Fibroblast of lung (primary cell): ENCODE data around the gene BLTP2. TPM values are rescaled to one million over a fixed set of nuclear protein-coding genes. Genes with fewer than 3 reads are reported as not detected.

ENCODE experiments used
- DNase-seq, 2 donors: peaks; one replicate each; pipeline versions ENCODE4 v3.0.0 to v3.0.0-alpha.2; 2010; ENCODE audit warnings: low read depth in 2 of 2
- H2AFZ ChIP-seq: 2 replicates; pipeline ENCODE4 v1.5.1; 2012; ENCODE audit warnings: low read length, control low read depth, inconsistent platforms
- H3K27ac ChIP-seq: 2 replicates; pipeline ENCODE4 v1.5.1; 2011; ENCODE audit warnings: low read length, control low read depth; ENCODE audit not compliant: insufficient read depth
- H3K27me3 ChIP-seq: 2 replicates; pipeline ENCODE4 v1.5.1; 2011; ENCODE audit warnings: mild to moderate bottlenecking, low read length; ENCODE audit not compliant: control insufficient read depth, insufficient read depth
- H3K36me3 ChIP-seq: 2 replicates; pipeline ENCODE4 v1.5.1; 2011; ENCODE audit warnings: low read length; ENCODE audit not compliant: control insufficient read depth, insufficient read depth
- H3K4me1 ChIP-seq: 2 replicates; pipeline ENCODE4 v1.5.1; 2011; ENCODE audit warnings: low read length; ENCODE audit not compliant: control insufficient read depth, insufficient read depth; ENCODE audit errors: extremely low read depth
- H3K4me2 ChIP-seq: 2 replicates; pipeline ENCODE4 v1.5.1; 2011; ENCODE audit warnings: low read length, control low read depth; ENCODE audit not compliant: insufficient read depth; ENCODE audit errors: extremely low read depth
- H3K4me3 ChIP-seq, 4 experiments: fragments of 200-600 bp in 1 of 4; sonication (generic) in 1 of 4; replicated peaks in 1 of 4; 2 replicates each; pipeline ENCODE4 v1.5.1; 2011 to 2016; ENCODE audit warnings: low read length in 4 of 4, low read depth in 3 of 4, mild to moderate bottlenecking in 3 of 4, control low read depth in 2 of 4, inconsistent platforms in 1 of 4, mixed read lengths in 1 of 4; ENCODE audit not compliant: insufficient read depth in 1 of 4; ENCODE audit errors: control extremely low read depth in 1 of 4
- H3K79me2 ChIP-seq: 2 replicates; pipeline ENCODE4 v1.5.1; 2012; ENCODE audit warnings: mild to moderate bottlenecking, low read length, inconsistent platforms; ENCODE audit not compliant: control insufficient read depth, insufficient read depth
- H3K9ac ChIP-seq: 2 replicates; pipeline ENCODE4 v1.5.1; 2011; ENCODE audit warnings: mild to moderate bottlenecking, low read length, control low read depth; ENCODE audit not compliant: insufficient read depth
- H3K9me3 ChIP-seq: 2 replicates; pipeline ENCODE4 v1.5.1; 2012; ENCODE audit warnings: low read depth, low read length; ENCODE audit not compliant: control insufficient read depth, insufficient read depth
- H4K20me1 ChIP-seq: 2 replicates; pipeline ENCODE4 v1.5.1; 2011; ENCODE audit warnings: low read length; ENCODE audit not compliant: control insufficient read depth, insufficient read depth; ENCODE audit errors: extremely low read depth
- EZH2 ChIP-seq: IDR thresholded peaks from 2 replicates; pipeline ENCODE4 v1.5.1; 2012; ENCODE audit warnings: low read length, control low read depth, mild to moderate bottlenecking; ENCODE audit errors: missing control alignments
- polyA plus RNA-seq, 2 donors: library from polyadenylated mRNA; depleted of rRNA in 1 of 2; stranded (reverse) in 1 of 2; unstranded in 1 of 2; fragments of >200 nt; gene quantifications; 2 replicates each; pipeline ENCODE4 v1.2.1, GENCODE V29; 2011 to 2012; ENCODE audit warnings: missing spikeins in 1 of 2
- total RNA-seq: library from RNA; depleted of rRNA; stranded (reverse); fragments of >200 nt; gene quantifications from 2 replicates; pipeline ENCODE4 v1.2.1, GENCODE V29; 2014
- TF ChIP-seq, protein P1 (sequence below), 2 donors: IDR thresholded peaks in 1 of 2; conservative IDR thresholded peaks in 1 of 2; 1 replicate in 1 of 2; 2 replicates in 1 of 2; pipeline ENCODE4 v1.5.1; 2011 to 2012; ENCODE audit warnings: low read length in 2 of 2, control low read depth in 1 of 2, inconsistent platforms in 1 of 2, low read depth in 1 of 2, mild to moderate bottlenecking in 1 of 2

The BLTP2 gene
- total and polyA plus RNA-seq, 2 donors (not counting 1 experiment from before 2014, with no cell fraction given) = 74.9 to 160 TPM

GRCh38 chr17:28641579-28641978 lies 3.4 kb downstream of the BLTP2 start:
- Histone ChIP-seq H3K27me3 (no peaks in the 10 kb centered on the region), H3K36me3 (peaks cover 17% of the 10 kb centered on the region), H3K9me3 (no peaks in the 10 kb centered on the region), H3K27ac (no peak overlapping the region), H3K4me2 (no peak overlapping the region), H4K20me1 (no peaks in the 10 kb centered on the region), H2AFZ (no peak overlapping the region), H3K79me2 (peaks cover 22% of the 10 kb centered on the region), H3K4me1 (peaks cover 6% of the 10 kb centered on the region), H3K9ac (no peak overlapping the region), H3K4me3 (no peak overlapping the region)
- TF ChIP-seq, protein P1, sequence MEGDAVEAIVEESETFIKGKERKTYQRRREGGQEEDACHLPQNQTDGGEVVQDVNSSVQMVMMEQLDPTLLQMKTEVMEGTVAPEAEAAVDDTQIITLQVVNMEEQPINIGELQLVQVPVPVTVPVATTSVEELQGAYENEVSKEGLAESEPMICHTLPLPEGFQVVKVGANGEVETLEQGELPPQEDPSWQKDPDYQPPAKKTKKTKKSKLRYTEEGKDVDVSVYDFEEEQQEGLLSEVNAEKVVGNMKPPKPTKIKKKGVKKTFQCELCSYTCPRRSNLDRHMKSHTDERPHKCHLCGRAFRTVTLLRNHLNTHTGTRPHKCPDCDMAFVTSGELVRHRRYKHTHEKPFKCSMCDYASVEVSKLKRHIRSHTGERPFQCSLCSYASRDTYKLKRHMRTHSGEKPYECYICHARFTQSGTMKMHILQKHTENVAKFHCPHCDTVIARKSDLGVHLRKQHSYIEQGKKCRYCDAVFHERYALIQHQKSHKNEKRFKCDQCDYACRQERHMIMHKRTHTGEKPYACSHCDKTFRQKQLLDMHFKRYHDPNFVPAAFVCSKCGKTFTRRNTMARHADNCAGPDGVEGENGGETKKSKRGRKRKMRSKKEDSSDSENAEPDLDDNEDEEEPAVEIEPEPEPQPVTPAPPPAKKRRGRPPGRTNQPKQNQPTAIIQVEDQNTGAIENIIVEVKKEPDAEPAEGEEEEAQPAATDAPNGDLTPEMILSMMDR (conservative IDR thresholded peaks at IDR 0.05 in 1 of 2, IDR thresholded peaks at IDR 0.05 in 1 of 2; ENCODE audit: low read depth in 1 of 2, low read length in 2 of 2) = no peak
- TF ChIP-seq EZH2 = no peak
- no peak for DNase-seq

- no peaks in the 10 kb centered on the region for H3K79me2 ChIP-seq
- H3K4me3 ChIP-seq = no peak overlapping the region
- no peak overlapping the region for H3K4me2 ChIP-seq
- peaks cover 30% of the 10 kb centered on the region for H3K36me3 ChIP-seq
- H3K9ac ChIP-seq = no peak overlapping the region
- H3K9me3 ChIP-seq = no peaks in the 10 kb centered on the region
- no peak for DNase-seq
- no peaks in the 10 kb centered on the region for H3K27me3 ChIP-seq
- no peak overlapping the region for H3K27ac ChIP-seq
- H2AFZ ChIP-seq = no peak overlapping the region
- no peak for TF ChIP-seq EZH2
- TF ChIP-seq, protein P1 (conservative IDR thresholded peaks at IDR 0.05 in 1 of 2, IDR thresholded peaks at IDR 0.05 in 1 of 2; ENCODE audit: low read depth in 1 of 2, low read length in 2 of 2) = no peak
- no peaks in the 10 kb centered on the region for H3K4me1 ChIP-seq
- H4K20me1 ChIP-seq = no peaks in the 10 kb centered on the region
These were observed 9.5 kb downstream of the BLTP2 start for GRCh38 chr17:28635506-28635905.

DNA sequence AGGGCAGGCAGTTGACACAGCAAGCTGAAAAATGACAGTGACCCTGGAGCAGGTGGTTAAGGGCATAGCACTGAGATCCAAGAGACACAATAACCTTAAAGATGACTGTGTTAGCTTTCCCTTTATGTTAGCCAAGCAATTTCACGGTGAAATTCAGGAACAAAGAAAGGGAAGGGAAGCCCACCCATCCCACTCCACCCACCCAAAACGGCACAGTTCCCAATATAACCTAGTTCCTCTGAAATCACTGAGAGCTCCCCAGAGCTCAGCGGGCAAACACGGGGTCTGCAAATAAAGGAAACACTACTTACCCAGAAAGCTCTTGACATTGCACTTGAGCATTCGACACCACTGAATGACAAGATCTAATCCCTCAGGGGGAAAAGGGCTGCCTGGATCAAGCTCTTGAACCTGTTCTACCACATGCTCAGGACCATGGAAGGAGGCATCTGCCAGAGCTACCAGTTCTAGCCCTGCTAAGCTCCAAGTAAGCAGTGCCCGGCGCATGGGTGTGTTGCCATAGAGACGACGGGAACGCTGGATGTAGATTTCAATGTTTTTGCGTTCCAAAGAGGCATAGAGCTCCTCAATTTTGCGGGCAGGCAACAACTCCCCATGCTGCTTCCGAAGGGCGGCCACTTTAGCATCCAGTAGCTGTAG lies 10.6 kb downstream of the BLTP2 start:
- H2AFZ ChIP-seq = no peak overlapping the region
- DNase-seq = no peak
- H3K27ac ChIP-seq = no peak overlapping the region
- no peaks in the 10 kb centered on the region for H3K4me1 ChIP-seq
- no peak overlapping the region for H3K9ac ChIP-seq
- H3K9me3 ChIP-seq = no peaks in the 10 kb centered on the region
- H3K4me3 ChIP-seq = no peak overlapping the region
- H3K79me2 ChIP-seq = no peaks in the 10 kb centered on the region
- H3K4me2 ChIP-seq = no peak overlapping the region
- no peaks in the 10 kb centered on the region for H3K27me3 ChIP-seq
- TF ChIP-seq, protein P1 (conservative IDR thresholded peaks at IDR 0.05 in 1 of 2, IDR thresholded peaks at IDR 0.05 in 1 of 2; ENCODE audit: low read depth in 1 of 2, low read length in 2 of 2) = no peak
- TF ChIP-seq EZH2 = no peak
- H4K20me1 ChIP-seq = no peaks in the 10 kb centered on the region
- peaks cover 27% of the 10 kb centered on the region for H3K36me3 ChIP-seq
